IMR-90 (cell line): ENCODE data around the gene TSGA10. TPM values are rescaled to one million over a fixed set of nuclear protein-coding genes. Genes with fewer than 3 reads are reported as not detected.

Experiments used
- ATAC-seq: fragments of 200-7000 bp; cut with Tn5 transposase; 2 replicates; pipeline ENCODE4 v1.9.1; 2020; ENCODE audit warnings: low read depth, mild to moderate bottlenecking, moderate library complexity
- BruUV-seq: library from RNA; stranded (reverse); fragments of 400-500 nt; replicated peaks from 2 replicates; lab custom pipeline; 2021; lab: Mats Ljungman, UMichigan
- CTCF ChIA-PET: fragments of 300-600 bp; formaldehyde crosslinking; extraction: SDS; loops from one replicate; lab custom pipeline; 2021; ENCODE audit warnings: antibody characterized with exemption; lab: Yijun Ruan, JAX
- POLR2A ChIA-PET: fragments of 300-600 bp; sonication (Branson Sonifier 250); formaldehyde crosslinking; loops from one replicate; lab custom pipeline; 2022; ENCODE audit warnings: antibody characterized with exemption; ENCODE audit not compliant: unreplicated experiment; lab: Charles Lee
- DNase-seq: peaks from one replicate; pipeline ENCODE4 v3.0.0; 2013
- H2AFZ ChIP-seq: replicated peaks from 2 replicates; pipeline ENCODE3; 2013; ENCODE audit warnings: low read length, mild to moderate bottlenecking; ENCODE audit not compliant: poor library complexity
- H2AK5ac ChIP-seq: 2 replicates; pipeline ENCODE4 v1.6.1; 2013; ENCODE audit warnings: low read depth, low read length, inconsistent platforms
- H2AK9ac ChIP-seq: replicated peaks from 2 replicates; pipeline ENCODE3; 2013; ENCODE audit warnings: mild to moderate bottlenecking, low read depth, low read length, moderate library complexity; ENCODE audit not compliant: poor library complexity
- H2BK120ac ChIP-seq: 2 replicates; pipeline ENCODE4 v1.6.1; 2013; ENCODE audit warnings: low read depth, low read length, inconsistent platforms
- H2BK15ac ChIP-seq: 3 replicates; pipeline ENCODE4 v1.6.1; 2013; ENCODE audit warnings: low read depth, low read length, inconsistent platforms
- H2BK20ac ChIP-seq: 2 replicates; pipeline ENCODE4 v1.6.1; 2013; ENCODE audit warnings: low read depth, mild to moderate bottlenecking, inconsistent platforms, low read length, moderate library complexity
- H2BK5ac ChIP-seq: 2 replicates; pipeline ENCODE4 v1.6.1; 2013; ENCODE audit warnings: mild to moderate bottlenecking, low read depth, low read length, inconsistent platforms; ENCODE audit not compliant: poor library complexity, severe bottlenecking
- H3K14ac ChIP-seq: replicated peaks from 2 replicates; pipeline ENCODE4 v1.6.1; 2013; ENCODE audit warnings: low read depth, low read length, inconsistent platforms
- H3K18ac ChIP-seq: 2 replicates; pipeline ENCODE4 v1.6.1; 2013; ENCODE audit warnings: low read depth, low read length, control low read depth
- H3K23ac ChIP-seq: 2 replicates; pipeline ENCODE4 v1.6.1; 2013; ENCODE audit warnings: low read depth, low read length, inconsistent platforms
- H3K27ac ChIP-seq: 2 replicates; pipeline ENCODE4 v1.5.1; 2013; ENCODE audit warnings: mild to moderate bottlenecking, control low read depth, low read length; ENCODE audit not compliant: insufficient read depth
- H3K27me3 ChIP-seq: 2 replicates; pipeline ENCODE4 v1.6.1; 2013; ENCODE audit warnings: low read length; ENCODE audit not compliant: control insufficient read depth, insufficient read depth
- H3K36me3 ChIP-seq: 2 replicates; pipeline ENCODE4 v1.6.1; 2013; ENCODE audit warnings: low read length, mixed read lengths; ENCODE audit not compliant: control insufficient read depth, insufficient read depth
- H3K4ac ChIP-seq: 2 replicates; pipeline ENCODE4 v1.6.1; 2013; ENCODE audit warnings: low read depth, low read length, inconsistent platforms
- H3K4me1 ChIP-seq: 2 replicates; pipeline ENCODE4 v1.6.1; 2013; ENCODE audit warnings: low read length, mixed read lengths; ENCODE audit not compliant: control insufficient read depth, insufficient read depth
- H3K4me2 ChIP-seq: 2 replicates; pipeline ENCODE4 v1.6.1; 2013; ENCODE audit warnings: low read depth, mild to moderate bottlenecking, control low read depth, low read length, moderate library complexity
- H3K4me3 ChIP-seq: 2 replicates; pipeline ENCODE4 v1.5.1; 2013; ENCODE audit warnings: low read depth, mild to moderate bottlenecking, control low read depth, low read length, moderate library complexity; ENCODE audit not compliant: insufficient read depth
- H3K56ac ChIP-seq: 2 replicates; pipeline ENCODE4 v1.6.1; 2013; ENCODE audit warnings: low read length, inconsistent platforms; ENCODE audit not compliant: insufficient read depth; ENCODE audit errors: extremely low read depth
- H3K79me1 ChIP-seq, 2 experiments: 2 replicates each; pipeline ENCODE4 v1.6.1; 2013; ENCODE audit warnings: low read length in 2 of 2, inconsistent platforms in 1 of 2, low read depth in 1 of 2
- H3K9ac ChIP-seq: 2 replicates; pipeline ENCODE4 v1.6.1; 2013; ENCODE audit warnings: low read depth, low read length, control low read depth
- H3K9me1 ChIP-seq: 2 replicates; pipeline ENCODE4 v1.6.1; 2013; ENCODE audit warnings: low read length, inconsistent platforms; ENCODE audit not compliant: insufficient read depth
- H3K9me3 ChIP-seq: 2 replicates; pipeline ENCODE4 v1.6.1; 2013; ENCODE audit warnings: low read length; ENCODE audit not compliant: control insufficient read depth, insufficient read depth
- H4K20me1 ChIP-seq: 2 replicates; pipeline ENCODE4 v1.6.1; 2013; ENCODE audit warnings: low read length, inconsistent platforms; ENCODE audit not compliant: insufficient read depth
- H4K5ac ChIP-seq: 2 replicates; pipeline ENCODE4 v1.6.1; 2013; ENCODE audit warnings: mild to moderate bottlenecking, low read depth, low read length, control low read depth
- H4K8ac ChIP-seq, 2 experiments: 2 replicates each; pipeline ENCODE4 v1.6.1; 2013; ENCODE audit warnings: low read depth in 2 of 2, low read length in 2 of 2, control low read depth in 1 of 2, inconsistent platforms in 1 of 2
- H4K91ac ChIP-seq: 2 replicates; pipeline ENCODE4 v1.6.1; 2013; ENCODE audit warnings: low read depth, low read length, inconsistent platforms; ENCODE audit not compliant: insufficient read depth
- BHLHE40 ChIP-seq: fragments of 150-350 bp; IDR thresholded peaks from 2 replicates; pipeline ENCODE4 v1.6.1; 2016; ENCODE audit warnings: mild to moderate bottlenecking, low read depth, low read length
- CEBPB ChIP-seq: IDR thresholded peaks from 2 replicates; pipeline ENCODE4 v1.6.1; 2012; ENCODE audit warnings: low read depth, low read length, improper control_type of control experiment
- CHD1 ChIP-seq: IDR thresholded peaks from 2 replicates; pipeline ENCODE4 v1.6.1; 2012; ENCODE audit warnings: low read depth, low read length, improper control_type of control experiment
- CTCF ChIP-seq: conservative IDR thresholded peaks from 2 replicates; pipeline ENCODE4 v1.5.1; 2012; ENCODE audit warnings: mild to moderate bottlenecking, low read depth, low read length, improper control_type of control experiment
- FOS ChIP-seq: fragments of 150-350 bp; IDR thresholded peaks from 2 replicates; pipeline ENCODE4 v1.6.1; 2016; ENCODE audit warnings: low read depth, low read length
- MAFK ChIP-seq: IDR thresholded peaks from 2 replicates; pipeline ENCODE4 v1.6.1; 2012; ENCODE audit warnings: low read depth, low read length, improper control_type of control experiment
- MAZ ChIP-seq: IDR thresholded peaks from 2 replicates; pipeline ENCODE4 v1.6.1; 2012; ENCODE audit warnings: low read depth, mild to moderate bottlenecking, low read length, improper control_type of control experiment, moderate library complexity, borderline replicate concordance
- MXI1 ChIP-seq: IDR thresholded peaks from 2 replicates; pipeline ENCODE4 v1.6.1; 2012; ENCODE audit warnings: low read depth, mild to moderate bottlenecking, low read length, moderate library complexity, borderline replicate concordance
- NFE2L2 ChIP-seq: fragments of 150-350 bp; IDR thresholded peaks from 2 replicates; pipeline ENCODE4 v1.6.1; 2016; ENCODE audit warnings: low read depth, mild to moderate bottlenecking, low read length
- POLR2A ChIP-seq: IDR thresholded peaks from 2 replicates; pipeline ENCODE4 v1.6.1; 2012; ENCODE audit warnings: mild to moderate bottlenecking, low read depth, low read length
- RAD21 ChIP-seq: IDR thresholded peaks from 2 replicates; pipeline ENCODE4 v1.6.1; 2012; ENCODE audit warnings: low read length, improper control_type of control experiment
- RCOR1 ChIP-seq: IDR thresholded peaks from 2 replicates; pipeline ENCODE4 v1.6.1; 2012; ENCODE audit warnings: mild to moderate bottlenecking, low read length, improper control_type of control experiment; ENCODE audit not compliant: insufficient replicate concordance
- RFX5 ChIP-seq: IDR thresholded peaks from 2 replicates; pipeline ENCODE4 v1.8.0; 2012; ENCODE audit warnings: low read depth, mild to moderate bottlenecking, low read length, moderate library complexity
- SMC3 ChIP-seq: fragments of 150-350 bp; IDR thresholded peaks from 2 replicates; pipeline ENCODE4 v1.6.1; 2016; ENCODE audit warnings: low read depth, mild to moderate bottlenecking, antibody characterized with exemption, low read length, moderate library complexity
- WGBS, 2 experiments: methylation state at CpG; one replicate each; pipeline versions ENCODE4 v1.1.5 to v1.1.7; 2013; ENCODE audit warnings: missing lambda C conversion rate in 2 of 2; ENCODE audit not compliant: insufficient read length in 1 of 2; ENCODE audit errors: extremely low coverage in 2 of 2; 5-methylcytosine and 5-hydroxymethylcytosine counted together
- dilution Hi-C: fragments of 300-500 bp; cut with HindIII; formaldehyde crosslinking; loops from one replicate; pipeline ENCODE4 v1.14.3; 2018; ENCODE audit warnings: low sequenced_read_pairs; ENCODE audit not compliant: unreplicated experiment
- in situ Hi-C: fragments of 300-500 bp; cut with MboI; formaldehyde crosslinking; loops from 3 replicates; pipeline ENCODE4 v1.14.3; 2019; ENCODE audit warnings: low sequenced_read_pairs, inconsistent platforms, mixed read lengths
- intact Hi-C: fragments of 100-400 bp; cut with micrococcal nuclease; formaldehyde crosslinking; loops from 2 replicates; pipeline ENCODE4 v1.10.0; 2022
- polyA plus RNA-seq, 3 experiments: library from polyadenylated mRNA; depleted of rRNA; stranded (reverse); fragments of >200 nt; gene quantifications; 2 replicates each; pipeline ENCODE4 v1.2.3, GENCODE V29; 2012; ENCODE audit warnings: low replicate concordance in 1 of 3
- total RNA-seq: library from RNA; depleted of rRNA; stranded (reverse); fragments of >200 nt; gene quantifications from 2 replicates; pipeline ENCODE4 v1.2.3, GENCODE V29; 2012

The TSGA10 gene
- total and polyA plus RNA-seq, 2 of the 4 experiments (the other 2 are of a cell fraction): 0.32 to 0.54 TPM

- no CpG with 5 or more reads among the region's 4 CpGs for WGBS, 2 experiments
- POLR2A ChIA-PET: no interaction called here
- intact Hi-C loops: no loop called here
Observed at GRCh38 chr2:99112617-99113016, 42.1 kb downstream of the TSGA10 start.

More at GRCh38 chr2:99112617-99113016, 42.1 kb downstream of the TSGA10 start:
- Histone ChIP-seq H4K8ac (no peak overlapping the region), H3K4me2 (no peak overlapping the region), H2AK5ac (no peak overlapping the region), H4K5ac (no peak overlapping the region), H3K9ac (no peak overlapping the region), H4K20me1 (no peaks in the 10 kb centered on the region), H3K36me3 (no peaks in the 10 kb centered on the region), H3K9me1 (no peaks in the 10 kb centered on the region), H3K4ac (no peak overlapping the region), H3K27ac (no peak overlapping the region), H3K9me3 (no peaks in the 10 kb centered on the region), H2AFZ (no peak overlapping the region), H2AK9ac (no peak overlapping the region), H2BK15ac (no peak overlapping the region), H4K91ac (no peak overlapping the region), H3K18ac (no peak overlapping the region), H2BK120ac (no peak overlapping the region), H2BK5ac (no peak overlapping the region), H2BK20ac (no peak overlapping the region), H3K27me3 (no peaks in the 10 kb centered on the region; the same call in 1 of the 2 replicates), H3K14ac (no peak overlapping the region), H3K23ac (no peak overlapping the region), H3K56ac (no peak overlapping the region), H3K79me1 (no peaks in the 10 kb centered on the region), H3K4me3 (no peak overlapping the region), H3K4me1 (no peaks in the 10 kb centered on the region)
- BruUV-seq: no TSS peak
- TF ChIP-seq CHD1 (no peak), MAFK (no peak), FOS (no peak), RAD21 (no peak), CTCF (no peak), MAZ (no peak), RFX5 (no peak), SMC3 (no peak), MXI1 (no peak), BHLHE40 (no peak), RCOR1 (no peak), CEBPB (no peak), POLR2A (no peak), NFE2L2 (no peak)
- dilution Hi-C loops: no loop called here
- in situ Hi-C loops: no loop called here
- ATAC-seq (no peak), DNase-seq (no peak)
- CTCF ChIA-PET: no interaction called here
